ENCODE measurements around the gene SUSD4. TPM values are rescaled to one million over a fixed set of nuclear protein-coding genes. Genes with fewer than 3 reads are reported as not detected.

SUSD4 gene
- total RNA-seq, 2 donors from 2014 or later = 0.58 to 0.92 TPM

DNA sequence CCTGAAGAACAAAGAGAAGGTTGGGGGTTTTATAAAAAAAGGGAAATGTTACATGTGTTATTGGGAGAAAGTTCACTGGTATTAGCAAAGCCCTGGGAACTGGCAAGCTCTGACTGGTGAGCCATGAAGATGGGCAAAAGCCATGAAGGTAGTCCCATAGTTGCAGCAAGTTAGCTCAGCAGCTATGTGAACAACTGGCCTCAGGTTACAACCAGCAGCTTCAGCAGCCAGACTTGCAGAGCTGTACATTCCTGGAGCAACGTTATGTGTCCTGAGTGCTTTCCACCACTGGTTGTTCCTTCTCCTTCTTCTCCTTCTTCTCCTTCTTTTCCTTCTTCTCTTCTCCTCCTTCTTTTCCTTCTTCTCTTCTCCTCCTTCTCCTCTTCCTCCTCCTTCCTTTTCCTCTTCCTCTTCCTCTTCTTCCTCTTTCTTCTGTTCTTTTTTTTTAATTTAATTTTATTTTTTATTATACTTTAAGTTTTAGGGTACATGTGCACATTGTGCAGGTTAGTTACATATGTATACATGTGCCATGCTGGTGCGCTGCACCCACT, 164.8 kb downstream of the SUSD4 start:
- H3K27ac ChIP-seq (ENCODE audit: low read depth, low read length) = no peak overlapping the region
- no peak overlapping the region for H3K9ac ChIP-seq (ENCODE audit: extremely low read depth, low read length, poor library complexity, severe bottlenecking)
- H3K27me3 ChIP-seq (ENCODE audit: control insufficient read depth, insufficient read depth, low read length, poor library complexity, severe bottlenecking) = no peaks in the 10 kb centered on the region
- Mint-ChIP-seq H3K27ac (no peak overlapping the region), H3K4me3 (no peak overlapping the region), H3K36me3 (ENCODE audit: low read depth) (no peaks in the 10 kb centered on the region), H3K27me3 (ENCODE audit: insufficient read depth) (peaks cover 16% of the 10 kb centered on the region), H3K9me3 (no peaks in the 10 kb centered on the region), H3K4me1 (peaks cover 45% of the 10 kb centered on the region)
- no peaks in the 10 kb centered on the region for H3K36me3 ChIP-seq (ENCODE audit: control insufficient read depth, insufficient read depth, low read length)
- 77% methylated on average over 1 of the region's 2 CpGs for WGBS, 2 experiments (ENCODE audit: insufficient coverage in 1 of 2, insufficient read length in 1 of 2)
- no peak for DNase-seq
- no peak overlapping the region for H3K4me3 ChIP-seq (ENCODE audit: low read length)
- no peaks in the 10 kb centered on the region for H3K9me3 ChIP-seq (ENCODE audit: control insufficient read depth, low read length)
- H3K4me1 ChIP-seq (ENCODE audit: control insufficient read depth, insufficient read depth, low read length) = peaks cover 16% of the 10 kb centered on the region
- TF ChIP-seq, protein P1, sequence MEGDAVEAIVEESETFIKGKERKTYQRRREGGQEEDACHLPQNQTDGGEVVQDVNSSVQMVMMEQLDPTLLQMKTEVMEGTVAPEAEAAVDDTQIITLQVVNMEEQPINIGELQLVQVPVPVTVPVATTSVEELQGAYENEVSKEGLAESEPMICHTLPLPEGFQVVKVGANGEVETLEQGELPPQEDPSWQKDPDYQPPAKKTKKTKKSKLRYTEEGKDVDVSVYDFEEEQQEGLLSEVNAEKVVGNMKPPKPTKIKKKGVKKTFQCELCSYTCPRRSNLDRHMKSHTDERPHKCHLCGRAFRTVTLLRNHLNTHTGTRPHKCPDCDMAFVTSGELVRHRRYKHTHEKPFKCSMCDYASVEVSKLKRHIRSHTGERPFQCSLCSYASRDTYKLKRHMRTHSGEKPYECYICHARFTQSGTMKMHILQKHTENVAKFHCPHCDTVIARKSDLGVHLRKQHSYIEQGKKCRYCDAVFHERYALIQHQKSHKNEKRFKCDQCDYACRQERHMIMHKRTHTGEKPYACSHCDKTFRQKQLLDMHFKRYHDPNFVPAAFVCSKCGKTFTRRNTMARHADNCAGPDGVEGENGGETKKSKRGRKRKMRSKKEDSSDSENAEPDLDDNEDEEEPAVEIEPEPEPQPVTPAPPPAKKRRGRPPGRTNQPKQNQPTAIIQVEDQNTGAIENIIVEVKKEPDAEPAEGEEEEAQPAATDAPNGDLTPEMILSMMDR (conservative IDR thresholded peaks at IDR 0.05) = no peak

DNA sequence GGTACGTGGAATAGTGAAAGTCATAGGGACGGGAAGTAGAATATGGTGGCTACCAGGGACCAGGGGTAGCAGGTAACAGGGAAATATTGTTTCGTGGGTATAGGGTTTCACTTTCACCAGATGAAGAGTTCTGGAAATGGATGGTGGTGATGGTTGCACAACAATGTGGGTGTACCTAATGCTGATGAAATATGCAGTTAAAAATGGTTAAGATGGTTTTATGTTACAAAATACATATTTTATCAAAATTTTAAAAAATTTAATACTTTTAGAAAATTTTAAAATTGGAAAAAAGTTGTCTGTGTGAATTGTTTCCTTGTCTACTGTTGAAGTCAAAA, 165.4 kb downstream of the SUSD4 start:
- peaks cover 16% of the 10 kb centered on the region for H3K27me3 Mint-ChIP-seq (ENCODE audit: insufficient read depth)
- WGBS, 2 experiments (ENCODE audit: insufficient coverage in 1 of 2, insufficient read length in 1 of 2) = 96 to 100% methylated on average over 2 to 3 of the region's 3 CpGs
- H3K36me3 Mint-ChIP-seq (ENCODE audit: low read depth) = no peaks in the 10 kb centered on the region
- Histone ChIP-seq H3K27ac (ENCODE audit: low read depth, low read length) (no peak overlapping the region), H3K9me3 (ENCODE audit: control insufficient read depth, low read length) (peaks cover 4% of the 10 kb centered on the region), H3K36me3 (ENCODE audit: control insufficient read depth, insufficient read depth, low read length) (no peaks in the 10 kb centered on the region), H3K4me3 (ENCODE audit: low read length) (no peak overlapping the region), H3K4me1 (ENCODE audit: control insufficient read depth, insufficient read depth, low read length) (peaks cover 16% of the 10 kb centered on the region), H3K27me3 (ENCODE audit: control insufficient read depth, insufficient read depth, low read length, poor library complexity, severe bottlenecking) (no peaks in the 10 kb centered on the region), H3K9ac (ENCODE audit: extremely low read depth, low read length, poor library complexity, severe bottlenecking) (no peak overlapping the region)
- no peak overlapping the region for H3K27ac Mint-ChIP-seq
- peaks cover 42% of the 10 kb centered on the region for H3K4me1 Mint-ChIP-seq
- H3K4me3 Mint-ChIP-seq = no peak overlapping the region
- peaks cover 1% of the 10 kb centered on the region for H3K9me3 Mint-ChIP-seq
- TF ChIP-seq, protein P1 (conservative IDR thresholded peaks at IDR 0.05) = no peak
- no peak for DNase-seq

DNA sequence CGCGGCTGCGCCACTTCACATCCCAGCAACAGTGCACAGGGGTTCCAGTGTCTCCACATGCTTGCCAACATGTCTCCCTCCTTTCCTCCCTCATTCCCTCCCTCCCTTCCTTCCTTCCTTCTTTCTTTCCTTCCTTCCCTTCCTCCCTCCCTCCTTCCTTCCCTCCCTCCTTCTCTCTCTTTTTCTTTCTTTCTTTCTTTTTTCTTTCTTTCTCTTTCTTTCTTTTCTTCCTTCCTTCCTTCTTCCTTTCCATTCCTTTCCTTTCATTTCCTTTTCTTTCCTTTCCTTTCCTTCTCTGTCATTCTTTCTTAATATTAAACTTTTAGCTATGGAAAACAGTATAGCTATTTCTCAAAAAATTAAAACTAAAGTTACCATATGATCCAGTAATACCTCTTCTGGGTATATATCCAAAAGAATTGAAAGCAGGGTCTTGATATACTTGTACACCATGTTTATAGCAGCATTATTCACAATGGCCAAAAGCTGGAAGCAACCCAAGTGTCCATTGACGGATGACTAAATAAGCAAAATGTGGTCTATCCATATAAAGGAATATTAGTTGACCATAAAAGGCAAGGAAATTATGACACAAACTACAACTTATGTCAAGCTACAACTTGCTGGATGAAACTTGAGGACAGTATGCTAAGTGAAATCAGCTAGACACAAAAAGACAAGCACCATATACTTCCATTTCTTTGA, 165.9 kb downstream of the SUSD4 start:
- H3K27me3 Mint-ChIP-seq (ENCODE audit: insufficient read depth) = peaks cover 16% of the 10 kb centered on the region
- Histone ChIP-seq H3K9ac (ENCODE audit: extremely low read depth, low read length, poor library complexity, severe bottlenecking) (no peak overlapping the region), H3K36me3 (ENCODE audit: control insufficient read depth, insufficient read depth, low read length) (no peaks in the 10 kb centered on the region), H3K4me3 (ENCODE audit: low read length) (no peak overlapping the region), H3K9me3 (ENCODE audit: control insufficient read depth, low read length) (peaks cover 9% of the 10 kb centered on the region), H3K27me3 (ENCODE audit: control insufficient read depth, insufficient read depth, low read length, poor library complexity, severe bottlenecking) (no peaks in the 10 kb centered on the region), H3K4me1 (ENCODE audit: control insufficient read depth, insufficient read depth, low read length) (peaks cover 12% of the 10 kb centered on the region), H3K27ac (ENCODE audit: low read depth, low read length) (no peak overlapping the region)
- H3K9me3 Mint-ChIP-seq = peaks cover 5% of the 10 kb centered on the region
- WGBS, 2 experiments (ENCODE audit: insufficient coverage in 1 of 2, insufficient read length in 1 of 2) = 74 to 100% methylated on average over 2 to 4 of the region's 4 CpGs
- peaks cover 37% of the 10 kb centered on the region for H3K4me1 Mint-ChIP-seq
- DNase-seq = no peak
- TF ChIP-seq, protein P1 (conservative IDR thresholded peaks at IDR 0.05) = no peak
- no peak overlapping the region for H3K27ac Mint-ChIP-seq
- H3K36me3 Mint-ChIP-seq (ENCODE audit: low read depth) = no peaks in the 10 kb centered on the region
- no peak overlapping the region for H3K4me3 Mint-ChIP-seq
